Right forelimb (tissue), 1 donor: Measurements from ENCODE around the gene GMDS.

Experiments
- DNase-seq: peaks from one replicate; pipeline ENCODE4 v3.0.0-alpha.2; 2018

Gene GMDS

GRCh38 chr6:1576166-1576565 is 669.2 kb downstream of the GMDS start:
- DNase-seq: peak; percentile 40

GRCh38 chr6:1575210-1576041 is 670.0 kb downstream of the GMDS start:
- peak; percentile 73 for DNase-seq

- DNase-seq: no peak
Observed at GRCh38 chr6:1574890-1575209, 670.6 kb downstream of the GMDS start.

- DNase-seq: peak; percentile 41
Observed at GRCh38 chr6:1574083-1574761, 671.2 kb downstream of the GMDS start.
